GM21786 (cell line): Measurements from ENCODE around the gene MCM10.

Experiments used
- ATAC-seq: cut with Tn5 transposase; IDR thresholded peaks from one replicate; pipeline ENCODE4 v1.9.1; 2021; ENCODE audit not compliant: unreplicated experiment

MCM10 gene

GRCh38 chr10:13163859-13164258 lies 2.5 kb downstream of the MCM10 start:
- ATAC-seq, result no peak

GRCh38 chr10:13165177-13165576 lies 3.8 kb downstream of the MCM10 start:
- no peak for ATAC-seq

GRCh38 chr10:13167568-13167967 lies 6.2 kb downstream of the MCM10 start:
- no peak for ATAC-seq

DNA sequence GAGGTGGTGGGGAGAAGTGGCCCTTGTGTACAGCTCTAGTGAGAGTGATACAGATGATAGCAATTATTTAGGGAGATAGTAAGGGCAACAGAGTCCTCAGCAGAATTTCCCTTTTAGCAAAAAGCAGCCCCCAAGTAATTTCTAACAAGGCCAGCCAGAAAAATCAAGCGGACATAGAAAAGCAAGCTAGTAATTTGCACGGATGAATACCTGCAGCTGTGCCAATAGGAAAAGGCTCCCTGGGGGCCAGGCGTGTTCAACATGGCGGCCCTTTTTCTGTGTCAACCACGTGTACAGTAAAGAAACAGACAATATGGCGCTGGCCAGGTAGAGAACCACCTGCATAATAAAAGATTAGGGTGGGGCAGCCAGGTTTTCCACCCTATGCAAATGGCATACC lies 7.4 kb downstream of the MCM10 start:
- no peak for ATAC-seq

DNA sequence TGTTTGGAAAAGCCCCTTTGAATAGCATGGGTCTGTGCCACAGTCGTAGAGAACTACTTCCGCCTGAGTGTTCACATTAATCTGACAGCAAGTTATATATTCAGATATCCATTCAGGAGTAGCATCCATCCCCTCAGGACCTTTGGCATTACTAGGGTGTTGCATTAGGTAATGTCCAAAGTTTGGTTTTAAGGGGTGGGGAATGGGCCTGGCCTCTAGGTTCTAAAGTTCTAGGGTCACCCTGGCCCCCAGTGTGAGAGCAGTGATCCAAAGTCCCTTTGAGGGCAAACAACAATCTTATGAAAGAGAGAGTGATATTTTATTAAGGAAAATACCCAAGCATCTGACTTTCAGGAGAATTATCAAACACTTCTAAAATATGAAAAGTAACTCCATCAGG lies 12.3 kb downstream of the MCM10 start:
- no peak for ATAC-seq

GRCh38 chr10:13180788-13181187 lies 19.4 kb downstream of the MCM10 start:
- ATAC-seq, result no peak

GRCh38 chr10:13182424-13182823 lies 21.1 kb downstream of the MCM10 start:
- no peak for ATAC-seq

DNA sequence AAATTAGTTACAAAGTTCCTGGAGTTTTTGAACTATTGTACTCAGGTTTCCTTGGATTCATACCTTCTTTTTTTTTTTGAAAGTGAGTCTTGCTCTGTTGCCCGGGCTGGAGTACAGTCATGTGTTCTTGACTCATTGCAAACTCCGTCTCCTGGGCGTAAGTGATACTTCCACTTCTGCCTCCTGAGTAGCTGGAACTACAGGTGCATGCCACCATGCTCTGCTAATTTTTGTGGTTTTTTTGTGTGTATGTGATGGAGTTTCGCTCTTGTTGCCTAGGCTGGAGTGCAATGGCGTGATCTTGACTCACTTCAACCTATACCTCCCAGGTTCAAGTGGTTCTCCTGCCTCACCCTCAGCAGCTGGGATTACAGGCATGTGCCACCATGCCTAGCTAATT lies 22.3 kb downstream of the MCM10 start:
- peak; percentile 39 for ATAC-seq

DNA sequence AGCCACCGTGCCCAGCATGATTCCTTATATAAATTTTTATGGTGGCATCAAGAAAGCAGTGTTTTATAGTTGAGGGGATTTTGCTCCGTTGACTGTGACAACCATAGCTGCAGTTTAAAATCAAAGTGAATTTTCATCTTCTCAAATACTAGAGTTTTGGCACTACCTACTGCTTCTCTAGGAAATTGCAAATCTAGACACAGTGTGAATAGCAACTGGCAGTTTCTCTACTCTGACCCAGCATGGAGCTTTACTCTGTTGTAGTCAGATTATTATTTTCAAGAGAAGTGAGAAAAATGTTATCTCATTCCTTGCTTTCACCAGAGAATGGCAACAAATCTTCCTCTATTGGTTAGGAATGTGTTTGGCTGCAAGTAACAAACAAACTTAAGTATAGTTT lies 22.9 kb downstream of the MCM10 start:
- no peak for ATAC-seq

- no peak for ATAC-seq
These were observed 23.6 kb downstream of the MCM10 start for GRCh38 chr10:13184730-13185514.

- no peak for ATAC-seq
These were observed 25.8 kb downstream of the MCM10 start for GRCh38 chr10:13187135-13187534.

DNA sequence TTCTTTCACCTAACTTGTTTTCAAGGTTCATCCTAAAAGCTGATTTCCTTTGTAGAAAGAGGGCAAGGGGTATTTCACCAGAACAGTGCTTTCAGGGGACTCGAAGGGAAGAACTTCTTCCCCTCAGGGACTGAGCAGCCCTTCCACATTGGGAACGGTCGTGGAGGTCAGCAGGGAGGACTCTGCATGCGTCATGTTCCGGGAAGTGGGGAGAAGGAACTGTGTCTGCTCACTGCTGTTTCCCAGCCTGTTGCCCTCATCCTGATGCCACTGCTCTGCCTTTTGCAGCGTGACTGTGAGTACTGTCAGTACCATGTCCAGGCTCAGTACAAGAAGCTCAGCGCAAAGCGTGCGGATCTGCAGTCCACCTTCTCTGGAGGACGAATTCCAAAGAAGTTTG lies 27.2 kb downstream of the MCM10 start:
- ATAC-seq, result no peak

DNA sequence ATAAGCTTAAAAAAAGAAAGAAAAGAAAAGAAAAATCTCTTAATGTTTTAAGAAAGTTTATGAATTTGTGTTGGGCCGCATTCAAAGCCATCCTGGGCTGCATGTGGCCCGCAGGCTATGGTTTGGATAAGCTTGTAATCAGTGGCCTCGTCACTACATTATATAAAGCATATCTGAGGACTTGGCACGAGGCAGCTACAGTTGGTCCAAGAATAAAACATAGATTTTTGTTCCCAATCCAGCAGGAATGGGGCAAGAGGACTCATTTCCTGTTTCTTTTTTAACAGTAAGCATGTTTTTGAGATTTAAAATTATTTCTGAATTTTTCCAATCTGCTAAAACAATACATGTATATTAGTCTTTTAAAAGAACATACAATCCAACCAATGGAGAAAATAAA lies 28.6 kb downstream of the MCM10 start:
- no peak for ATAC-seq

- ATAC-seq, result no peak
These were observed 29.5 kb downstream of the MCM10 start for GRCh38 chr10:13190816-13191215.

DNA sequence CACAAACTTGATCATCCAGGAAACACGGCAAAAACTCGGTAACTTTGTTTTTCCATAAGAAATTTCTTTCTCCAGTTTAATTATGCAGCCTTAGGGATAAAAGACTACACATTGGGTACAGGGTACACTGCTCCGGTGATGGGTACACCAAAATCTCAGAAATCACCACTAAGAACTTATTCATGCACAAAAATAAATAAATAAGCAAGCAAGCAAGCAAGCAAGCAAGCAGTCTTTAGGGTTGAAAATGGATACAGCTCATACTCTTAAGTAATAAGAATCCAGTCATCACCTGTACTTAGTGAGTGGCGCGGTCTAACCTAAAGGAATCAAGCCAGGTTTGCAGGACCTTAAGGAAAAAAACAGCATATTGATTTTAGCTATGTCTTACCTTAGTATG lies 30.0 kb downstream of the MCM10 start:
- ATAC-seq, result no peak

DNA sequence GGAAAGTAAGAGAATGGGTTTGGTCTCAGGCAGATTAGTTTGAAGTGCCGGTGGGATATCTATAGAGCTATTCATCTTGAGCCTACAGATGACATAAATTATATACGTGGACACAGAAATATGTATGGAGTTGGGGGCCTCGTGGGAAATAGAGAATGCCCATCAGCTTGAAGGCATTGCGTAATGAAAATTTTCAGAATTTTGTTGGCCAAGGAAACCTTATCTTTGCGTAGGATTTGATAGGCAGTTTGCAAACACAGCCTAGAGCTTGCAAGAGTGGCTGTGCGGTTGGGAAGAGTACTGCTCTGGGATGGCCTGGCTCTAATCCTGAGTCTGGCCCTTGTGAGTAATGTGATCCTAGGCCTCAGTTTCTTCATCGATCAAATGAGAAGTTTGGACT lies 32.3 kb downstream of the MCM10 start:
- no peak for ATAC-seq

DNA sequence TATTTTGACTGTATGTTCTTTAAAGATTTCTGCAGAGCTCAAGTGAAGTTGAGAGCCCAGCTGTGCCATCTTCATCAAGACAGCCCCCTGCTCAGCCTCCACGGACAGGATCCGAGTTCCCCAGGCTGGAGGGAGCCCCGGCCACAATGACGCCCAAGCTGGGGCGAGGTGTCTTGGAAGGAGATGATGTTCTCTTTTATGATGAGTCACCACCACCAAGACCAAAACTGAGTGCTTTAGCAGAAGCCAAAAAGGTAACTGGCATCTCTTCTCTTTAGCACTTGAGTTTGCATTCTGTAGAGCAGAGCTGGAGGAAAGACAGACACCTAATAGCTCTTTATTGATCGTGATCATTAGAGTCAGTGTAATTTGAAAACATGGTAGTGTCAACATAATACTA lies 33.7 kb downstream of the MCM10 start:
- no peak for ATAC-seq

- no peak for ATAC-seq
These were observed 39.8 kb downstream of the MCM10 start for GRCh38 chr10:13201132-13201531.

GRCh38 chr10:13206091-13206490 lies 44.7 kb downstream of the MCM10 start:
- ATAC-seq, result no peak

- ATAC-seq, result no peak
These were observed 45.4 kb downstream of the MCM10 start for GRCh38 chr10:13206546-13207443.

- no peak for ATAC-seq
These were observed 51.8 kb downstream of the MCM10 start for GRCh38 chr10:13213163-13213562.

DNA sequence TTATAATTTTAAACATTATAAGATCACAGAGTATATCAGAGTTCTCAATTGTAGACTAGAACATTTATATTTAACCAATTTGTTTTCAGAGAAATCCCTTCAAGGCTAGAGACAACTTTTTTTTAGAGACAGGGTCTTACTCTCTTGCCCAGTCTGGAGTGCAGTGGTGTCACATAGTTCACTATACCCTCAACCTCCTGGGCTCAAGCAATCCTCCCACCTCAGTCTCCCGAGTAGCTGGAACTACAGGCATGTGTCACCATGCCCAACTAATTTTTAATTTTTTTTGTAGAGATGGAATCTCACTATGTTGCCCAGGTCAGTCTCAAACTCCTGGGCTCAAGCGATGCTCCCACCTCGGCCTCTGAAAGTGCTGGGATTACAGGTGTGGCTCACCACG lies 57.5 kb downstream of the MCM10 start:
- no peak for ATAC-seq
